ENCODE results near the gene NFATC3. TPM values are rescaled to one million over a fixed set of nuclear protein-coding genes. Genes with fewer than 3 reads are reported as not detected.

NFATC3 gene
- total RNA-seq, 1 donor from 2014 or later = 74.5 TPM

- peak overlapping the region; percentile 30 for H3K4me3 ChIP-seq
These were observed 148.6 kb downstream of the NFATC3 start for GRCh38 chr16:68233835-68234187.

GRCh38 chr16:68234188-68235107 is 149.3 kb downstream of the NFATC3 start:
- Histone ChIP-seq H3K27me3 (no peaks in the 10 kb centered on the region), H3K27ac (peak overlapping the region; percentile 93), H3K9me3 (no peaks in the 10 kb centered on the region), H3K36me3 (peaks cover 19% of the 10 kb centered on the region), H3K4me3 (peak overlapping the region; percentile 71), H3K4me1 (peaks cover 23% of the 10 kb centered on the region)
- intact Hi-C loops (cut with DNase I) = loop anchor here (10.0 kb wide), 1 partner anchor 150 kb away; the partner anchor contains the start of gene NFATC3
- TF ChIP-seq CTCF (IDR thresholded peaks at IDR 0.05) = peak; percentile 6
- peak; percentile 95 for DNase-seq
- peak; percentile 56 for ATAC-seq

More at GRCh38 chr16:68233835-68234187, 148.6 kb downstream of the NFATC3 start:
- DNase-seq (no peak), ATAC-seq (no peak)
- Histone ChIP-seq H3K9me3 (no peaks in the 10 kb centered on the region), H3K27ac (no peak overlapping the region), H3K36me3 (peaks cover 20% of the 10 kb centered on the region), H3K27me3 (no peaks in the 10 kb centered on the region), H3K4me1 (peaks cover 28% of the 10 kb centered on the region)
- intact Hi-C loops (cut with DNase I) = loop anchor here (10.0 kb wide), 1 partner anchor 149 kb away; the partner anchor contains the start of gene NFATC3
- TF ChIP-seq CTCF (IDR thresholded peaks at IDR 0.05) = no peak

GRCh38 chr16:68235108-68235886 is 150.1 kb downstream of the NFATC3 start:
- Histone ChIP-seq H3K4me1 (peaks cover 29% of the 10 kb centered on the region), H3K4me3 (peak overlapping the region; percentile 71), H3K27me3 (no peaks in the 10 kb centered on the region), H3K9me3 (no peaks in the 10 kb centered on the region), H3K36me3 (peaks cover 11% of the 10 kb centered on the region), H3K27ac (peak overlapping the region; percentile 93)
- peak; percentile 4 for TF ChIP-seq CTCF (IDR thresholded peaks at IDR 0.05)
- intact Hi-C loops (cut with DNase I) = loop anchor here (10.0 kb wide), 1 partner anchor 150 kb away; the partner anchor contains the start of gene NFATC3
- peak; percentile 80 for DNase-seq
- no peak for ATAC-seq

GRCh38 chr16:68235887-68236136 is 150.6 kb downstream of the NFATC3 start, which contains the start of gene ESRP2:
Gene ESRP2 (minus strand): TSS chr16:68236127. CDS start chr16:68236045, 82 bp downstream.
- H3K4me1 ChIP-seq = peaks cover 29% of the 10 kb centered on the region
- intact Hi-C loops (cut with DNase I) = loop anchor here (10.0 kb wide), 1 partner anchor 151 kb away; the partner anchor contains the start of gene NFATC3
- H3K36me3 ChIP-seq = peaks cover 9% of the 10 kb centered on the region
- no peak for TF ChIP-seq CTCF (IDR thresholded peaks at IDR 0.05)
- ATAC-seq (no peak), DNase-seq (no peak)
- H3K27ac ChIP-seq = peak within 1 kb of the TSS; percentile 93
- H3K9me3 ChIP-seq = no peaks in the 10 kb centered on the region
- H3K27me3 ChIP-seq = no peaks in the 10 kb centered on the region
- H3K4me3 ChIP-seq = peak within 1 kb of the TSS; percentile 71

- DNase-seq = peak; percentile 95
These were observed 151.1 kb downstream of the NFATC3 start for GRCh38 chr16:68236137-68236825.

More at GRCh38 chr16:68236137-68236825, 151.1 kb downstream of the NFATC3 start:
- Histone ChIP-seq H3K4me1 (peaks cover 29% of the 10 kb centered on the region), H3K27me3 (no peaks in the 10 kb centered on the region), H3K27ac (peak overlapping the region; percentile 93), H3K4me3 (peak overlapping the region; percentile 71), H3K9me3 (no peaks in the 10 kb centered on the region), H3K36me3 (peaks cover 6% of the 10 kb centered on the region)
- intact Hi-C loops (cut with DNase I) = loop anchor here (10.0 kb wide), 1 partner anchor 151 kb away; the partner anchor contains the start of gene NFATC3
- TF ChIP-seq CTCF (IDR thresholded peaks at IDR 0.05) = no peak
- ATAC-seq = peak; percentile 61
